Activated CD4-positive, alpha-beta T cell treated with anti-CD3 and anti-CD28 coated beads, Interleukin-2, Interleukin-6, amounts not matched to agents 100 ng/mL and 50 ng/mL, durations not matched to agents 16 hours and 8 hours (primary cell): ENCODE data around the gene SSX4B.
"Not testable (repeated sequence)": the region's sequence is repeated elsewhere in the genome, so short reads cannot be mapped to it uniquely, and the experiment has no call there.

Experiments used
- DNase-seq: peaks from one replicate; pipeline ENCODE4 v3.0.0-alpha.2; 2020

The SSX4B gene

GRCh38 chrX:48411860-48412259 is at the start of gene SSX4B:
SSX4B (minus strand) TSS chrX:48411960; CDS start chrX:48411372, 588 bp downstream.
- not testable (repeated sequence) for DNase-seq

DNA sequence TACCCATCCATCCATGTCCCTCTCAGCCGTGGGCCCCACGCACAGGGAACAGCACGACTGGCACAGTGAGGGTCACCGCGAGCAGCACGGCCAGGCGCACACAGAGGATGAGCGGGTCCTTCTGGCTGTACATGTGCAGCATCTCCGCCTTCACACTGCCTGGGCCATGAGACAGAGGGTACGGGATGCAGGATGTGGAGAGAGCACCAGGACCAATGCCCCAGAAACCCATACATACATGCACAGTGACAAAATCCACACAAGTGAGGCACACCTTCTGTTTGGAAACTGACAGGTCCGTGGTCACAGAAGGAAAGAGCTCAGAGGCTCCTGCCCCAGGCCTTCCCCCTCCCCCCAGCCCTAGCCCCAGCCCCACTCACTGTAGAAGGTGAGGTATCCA is 48.8 kb upstream of the SSX4B start:
- DNase-seq: no peak

DNA sequence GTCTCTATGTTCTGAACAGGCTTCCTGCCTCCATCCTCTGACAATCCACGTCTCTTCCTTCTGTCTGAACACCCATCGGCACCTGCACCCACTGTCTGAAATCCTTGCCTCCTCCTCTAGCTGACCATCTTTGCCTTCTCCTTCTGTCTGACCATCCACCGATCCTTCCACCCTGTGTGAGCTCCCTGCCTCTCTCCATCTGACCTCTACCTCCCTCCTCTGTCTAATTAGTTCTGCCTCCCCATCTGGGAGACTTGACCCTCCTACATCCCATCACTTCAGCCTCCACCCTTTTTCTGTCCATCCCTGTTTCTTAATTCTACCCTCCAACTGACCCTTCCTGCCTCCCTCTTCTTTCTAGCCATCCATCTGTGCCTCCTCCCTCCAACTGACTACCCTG is 48.3 kb upstream of the SSX4B start:
- DNase-seq: no peak

DNA sequence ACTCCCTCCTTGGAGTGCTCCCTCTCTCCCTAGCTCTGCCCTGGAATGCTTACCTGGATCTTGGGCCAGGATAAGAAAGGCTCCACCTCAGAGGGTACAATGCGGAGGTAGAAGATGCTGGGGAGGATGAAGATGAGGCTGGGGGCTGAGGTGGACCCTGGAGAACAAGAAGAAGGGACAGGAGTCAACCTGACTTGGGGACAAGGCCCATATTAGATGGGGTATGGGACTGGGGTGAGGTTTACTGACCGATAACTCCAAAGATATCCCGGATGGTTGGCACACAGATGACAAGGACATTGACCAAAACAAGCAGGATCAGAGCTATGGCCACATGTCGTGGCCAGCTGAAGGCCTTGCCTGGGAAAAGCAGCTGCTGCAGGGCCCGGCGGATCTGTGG is 47.7 kb upstream of the SSX4B start:
- no peak for DNase-seq

GRCh38 chrX:48458711-48459110 is 47.0 kb upstream of the SSX4B start:
- DNase-seq: no peak

DNA sequence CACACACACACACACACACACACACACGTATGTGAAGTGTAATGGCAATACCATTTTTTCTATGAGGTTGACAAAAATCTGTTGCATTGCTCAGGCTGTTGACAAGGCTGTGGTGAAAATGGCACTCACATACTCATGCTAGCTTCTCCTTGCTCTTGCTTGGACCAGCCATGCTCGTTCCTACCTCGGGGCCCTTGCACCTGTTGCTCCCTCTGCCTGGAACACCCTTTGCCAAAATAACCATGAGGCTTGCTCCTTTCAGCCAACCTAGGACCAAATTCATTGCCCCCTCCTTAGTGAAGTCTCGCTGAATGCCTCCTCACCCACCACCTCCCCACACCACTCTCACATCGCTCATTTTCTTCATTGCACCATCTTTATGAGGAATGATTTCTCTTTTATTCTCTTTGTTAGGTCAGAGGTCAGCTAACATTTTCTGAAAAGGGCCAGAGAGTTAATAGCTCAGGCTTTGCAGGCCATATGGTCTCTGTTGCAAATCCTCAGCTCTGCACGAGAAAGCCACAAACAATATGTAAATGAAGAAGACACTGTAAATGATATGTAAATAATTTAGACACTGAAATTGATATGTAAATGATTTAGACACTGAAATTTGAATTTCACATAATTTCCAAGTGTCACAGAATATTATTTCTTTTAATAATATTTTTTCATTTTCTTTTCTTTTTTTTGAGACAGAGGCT is 45.0 kb upstream of the SSX4B start:
- DNase-seq: no peak

- no peak for DNase-seq
These were observed 39.9 kb upstream of the SSX4B start for GRCh38 chrX:48451708-48452107.

- no peak for DNase-seq
These were observed 38.3 kb upstream of the SSX4B start for GRCh38 chrX:48450076-48450475.

DNA sequence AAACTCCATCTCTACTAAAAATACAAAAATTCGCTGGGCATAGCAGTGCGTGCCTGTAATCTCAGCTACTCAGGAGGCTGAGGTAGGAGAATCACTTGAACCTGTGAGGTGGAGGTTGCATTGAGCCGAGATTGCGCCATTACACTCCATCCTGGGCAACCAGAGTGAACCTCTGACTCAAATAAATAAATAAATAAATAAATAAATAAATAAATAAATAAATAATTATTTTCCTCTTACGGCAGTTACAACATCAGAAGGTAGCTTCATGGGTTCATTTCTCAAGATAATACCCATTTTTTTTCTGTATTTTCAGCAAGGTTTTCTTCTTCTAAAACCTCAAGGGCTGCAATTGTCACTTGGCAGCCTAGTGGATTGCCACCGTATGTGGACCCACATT is 35.4 kb upstream of the SSX4B start:
- DNase-seq: not testable (repeated sequence)

- DNase-seq: not testable (repeated sequence)
These were observed 22.0 kb upstream of the SSX4B start for GRCh38 chrX:48433713-48434112.

GRCh38 chrX:48430166-48430565 is 18.4 kb upstream of the SSX4B start:
- not testable (repeated sequence) for DNase-seq

GRCh38 chrX:48429606-48430005 is 17.8 kb upstream of the SSX4B start:
- DNase-seq: not testable (repeated sequence)

DNA sequence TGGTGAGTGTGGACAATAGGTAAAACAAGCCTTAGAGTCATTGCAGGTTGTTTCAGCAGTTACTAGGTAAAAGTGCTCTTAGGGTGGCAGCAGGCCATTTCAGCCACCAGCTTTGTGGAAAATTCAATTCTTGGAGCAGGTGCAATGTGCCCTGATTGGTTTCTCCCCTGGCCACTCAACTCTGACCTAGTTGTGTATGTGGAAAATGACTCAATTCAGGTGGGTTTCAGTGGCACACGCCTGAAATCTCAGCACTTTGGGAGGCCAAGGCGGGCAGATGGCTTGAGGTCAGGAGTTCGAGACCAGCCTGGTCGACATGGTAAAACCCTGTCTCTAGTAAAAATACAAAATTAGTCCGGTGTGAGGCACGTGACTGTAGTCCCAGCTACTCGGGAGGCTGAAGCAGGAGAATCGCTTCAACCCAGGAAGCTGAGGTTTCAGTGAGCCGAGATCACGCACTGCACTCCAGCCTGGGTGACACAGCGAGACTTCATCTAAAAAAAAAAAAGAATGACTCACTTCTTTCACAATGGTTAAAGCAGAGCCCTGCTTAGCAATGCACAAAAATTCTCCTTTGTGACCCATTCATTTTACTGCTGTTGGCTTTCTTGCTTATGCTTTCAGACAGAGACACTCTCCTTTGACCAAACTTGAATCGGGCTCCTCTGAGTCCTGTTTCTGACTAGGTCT is 15.4 kb upstream of the SSX4B start:
- DNase-seq: not testable (repeated sequence)

- not testable (repeated sequence) for DNase-seq
These were observed 13.9 kb downstream of the SSX4B start for GRCh38 chrX:48397825-48398224.

DNA sequence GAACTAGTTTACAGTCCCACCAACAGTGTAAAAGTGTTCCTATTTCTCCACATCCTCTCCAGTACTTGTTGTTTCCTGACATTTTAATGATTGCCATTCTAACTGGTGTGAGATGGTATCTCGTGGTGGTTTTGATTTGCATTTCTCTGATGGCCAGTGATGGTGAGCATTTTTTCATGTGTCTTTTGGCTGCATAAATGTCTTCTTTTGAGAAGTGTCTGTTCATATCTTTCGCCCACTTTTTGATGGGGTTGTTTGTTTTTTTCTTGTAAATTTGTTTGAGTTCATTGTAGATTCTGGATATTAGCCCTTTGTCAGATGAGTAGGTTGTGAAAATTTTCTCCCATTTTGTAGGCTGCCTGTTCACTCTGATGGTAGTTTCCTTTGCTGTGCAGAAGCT is 14.8 kb downstream of the SSX4B start:
- not testable (repeated sequence) for DNase-seq

DNA sequence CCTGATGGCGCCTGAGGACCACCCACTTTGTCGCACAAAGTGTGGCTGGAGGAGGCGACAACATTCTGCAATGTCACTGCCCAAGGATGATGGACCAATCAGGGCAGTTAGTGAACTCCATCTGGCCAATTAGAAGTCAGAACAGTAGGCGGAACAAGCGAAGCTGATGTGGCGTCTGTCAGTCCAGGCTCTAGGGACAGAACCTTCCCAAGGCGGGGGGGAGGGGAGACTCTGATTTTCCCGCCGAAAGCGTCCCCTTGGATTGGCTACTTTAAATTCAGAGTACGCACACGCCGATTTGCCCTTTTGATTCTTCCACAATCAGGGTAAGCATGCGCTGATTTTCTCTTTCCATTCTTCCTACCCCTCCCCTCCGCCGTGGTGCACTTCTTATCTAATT is 28.5 kb downstream of the SSX4B start, which contains the start of gene SSX4:
SSX4 (plus strand) TSS at position 301 of the 400 bp plus-strand sequence. CDS start 515 bp downstream, outside the sequence.
- DNase-seq: not testable (repeated sequence)

GRCh38 chrX:48370408-48370807 is 41.4 kb downstream of the SSX4B start:
- not testable (repeated sequence) for DNase-seq

DNA sequence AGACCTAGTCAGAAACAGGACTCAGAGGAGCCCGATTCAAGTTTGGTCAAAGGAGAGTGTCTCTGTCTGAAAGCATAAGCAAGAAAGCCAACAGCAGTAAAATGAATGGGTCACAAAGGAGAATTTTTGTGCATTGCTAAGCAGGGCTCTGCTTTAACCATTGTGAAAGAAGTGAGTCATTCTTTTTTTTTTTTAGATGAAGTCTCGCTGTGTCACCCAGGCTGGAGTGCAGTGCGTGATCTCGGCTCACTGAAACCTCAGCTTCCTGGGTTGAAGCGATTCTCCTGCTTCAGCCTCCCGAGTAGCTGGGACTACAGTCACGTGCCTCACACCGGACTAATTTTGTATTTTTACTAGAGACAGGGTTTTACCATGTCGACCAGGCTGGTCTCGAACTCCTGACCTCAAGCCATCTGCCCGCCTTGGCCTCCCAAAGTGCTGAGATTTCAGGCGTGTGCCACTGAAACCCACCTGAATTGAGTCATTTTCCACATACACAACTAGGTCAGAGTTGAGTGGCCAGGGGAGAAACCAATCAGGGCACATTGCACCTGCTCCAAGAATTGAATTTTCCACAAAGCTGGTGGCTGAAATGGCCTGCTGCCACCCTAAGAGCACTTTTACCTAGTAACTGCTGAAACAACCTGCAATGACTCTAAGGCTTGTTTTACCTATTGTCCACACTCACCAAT is 43.9 kb downstream of the SSX4B start:
- DNase-seq: not testable (repeated sequence)

- DNase-seq: not testable (repeated sequence)
These were observed 52.5 kb downstream of the SSX4B start for GRCh38 chrX:48359281-48359680.

GRCh38 chrX:48357681-48358080 is 54.1 kb downstream of the SSX4B start:
- DNase-seq: no peak

DNA sequence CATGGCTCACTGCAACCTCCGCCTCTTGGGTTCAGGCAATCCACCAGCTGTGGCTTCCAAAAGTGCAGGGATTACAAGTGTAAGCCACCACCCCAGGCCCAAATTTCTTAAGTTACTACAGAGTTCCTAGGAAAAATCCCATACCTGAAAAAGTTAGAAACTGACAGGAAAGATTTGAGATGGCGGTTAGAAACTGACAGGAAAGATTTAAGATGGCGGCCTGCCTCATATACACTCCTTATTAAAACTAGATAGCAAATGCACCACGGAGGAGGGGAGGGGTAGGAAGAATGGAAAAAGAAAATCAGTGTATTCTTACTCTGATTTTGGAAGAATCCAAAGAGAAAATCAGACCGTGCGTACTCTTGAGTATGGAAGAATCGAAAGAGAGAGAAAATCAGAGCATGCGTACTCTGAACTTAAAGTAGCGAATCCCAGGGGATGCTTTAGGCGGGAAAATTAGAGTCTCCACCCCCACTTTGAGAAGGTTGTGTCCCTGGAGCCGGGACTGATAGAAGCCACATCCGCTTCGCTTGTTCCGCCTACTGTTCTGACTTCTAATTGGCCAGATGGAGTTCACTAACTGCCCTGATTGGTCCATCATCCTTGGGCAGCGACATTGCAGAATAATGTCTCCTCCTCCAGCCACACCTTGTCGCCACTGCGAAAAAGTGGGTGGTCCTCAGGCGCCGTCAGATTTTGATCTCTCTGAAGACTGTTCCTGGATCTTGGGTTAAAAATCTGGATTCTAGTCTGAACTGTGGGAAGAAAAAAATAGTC is 55.3 kb downstream of the SSX4B start, which contains the start of gene SSX3:
SSX3 (minus strand) TSS at position 389 of the 780 bp plus-strand sequence. CDS start 1,454 bp downstream, outside the sequence.
- not testable (repeated sequence) for DNase-seq
